ENCODE data around the gene SPEM2. TPM values are rescaled to one million over a fixed set of nuclear protein-coding genes. Genes with fewer than 3 reads are reported as not detected.
A peak's percentile ranks its signal among the peaks of the same experiment; 100 is the strongest.

The SPEM2 gene
- total RNA-seq, 1 donor = not detected

DNA sequence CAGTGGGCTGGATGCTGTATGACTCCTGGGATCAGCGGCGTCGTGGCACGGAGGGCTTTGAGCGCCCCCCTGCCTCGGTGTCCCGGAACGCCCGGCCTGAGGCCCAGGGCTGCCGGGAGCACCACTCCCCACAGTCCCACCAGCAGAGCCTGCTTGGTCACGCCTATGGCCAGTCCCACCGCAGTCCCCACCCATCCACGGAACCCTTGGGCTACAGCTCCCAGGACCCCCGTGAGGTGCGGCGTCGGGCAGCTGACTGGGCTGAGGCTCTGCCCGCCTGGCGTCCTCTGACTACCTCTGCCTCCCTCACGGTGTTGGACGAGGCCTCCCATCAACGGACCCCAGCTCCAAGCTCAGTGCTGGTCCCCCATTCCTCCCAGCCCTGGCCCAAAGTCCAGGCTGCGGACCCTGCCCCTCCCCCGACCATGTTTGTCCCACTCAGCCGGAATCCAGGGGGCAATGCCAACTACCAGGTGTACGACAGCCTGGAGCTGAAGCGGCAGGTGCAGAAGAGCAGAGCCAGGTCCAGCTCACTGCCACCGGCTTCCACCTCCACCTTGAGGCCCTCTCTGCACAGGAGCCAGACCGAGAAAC, 1.6 kb downstream of the SPEM2 start:
- Histone ChIP-seq H3K4me1 (ENCODE audit: insufficient read depth, low read length) (no peaks in the 10 kb centered on the region), H3K4me3 (ENCODE audit: low read length) (no peak overlapping the region), H3K27me3 (ENCODE audit: insufficient read depth, low read length) (no peaks in the 10 kb centered on the region), H3K9me3 (ENCODE audit: low read depth, low read length) (no peaks in the 10 kb centered on the region)

DNA sequence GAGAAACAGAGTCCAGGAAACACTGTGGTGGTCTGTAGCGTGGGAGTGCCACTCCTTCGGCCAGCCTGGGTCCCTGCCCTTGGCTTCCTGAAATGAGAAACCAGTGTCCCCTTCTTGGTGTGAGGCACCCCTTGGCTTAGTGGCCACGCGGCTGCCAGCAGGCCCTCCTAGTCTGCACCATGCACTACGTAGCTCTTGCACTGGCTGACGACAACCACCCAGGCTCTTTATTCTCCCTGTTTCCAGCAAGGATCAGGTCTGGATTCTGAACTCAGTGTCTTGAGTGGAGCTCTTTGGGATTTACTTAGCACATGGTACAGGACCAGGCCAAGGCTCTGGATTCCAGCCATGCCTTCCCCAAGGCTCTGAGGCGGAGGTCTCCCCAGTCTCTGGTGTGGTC, 2.1 kb downstream of the SPEM2 start:
- no peaks in the 10 kb centered on the region for H3K27me3 ChIP-seq (ENCODE audit: insufficient read depth, low read length)
- no peak overlapping the region for H3K4me3 ChIP-seq (ENCODE audit: low read length)
- no peaks in the 10 kb centered on the region for H3K4me1 ChIP-seq (ENCODE audit: insufficient read depth, low read length)
- H3K9me3 ChIP-seq (ENCODE audit: low read depth, low read length) = no peaks in the 10 kb centered on the region

DNA sequence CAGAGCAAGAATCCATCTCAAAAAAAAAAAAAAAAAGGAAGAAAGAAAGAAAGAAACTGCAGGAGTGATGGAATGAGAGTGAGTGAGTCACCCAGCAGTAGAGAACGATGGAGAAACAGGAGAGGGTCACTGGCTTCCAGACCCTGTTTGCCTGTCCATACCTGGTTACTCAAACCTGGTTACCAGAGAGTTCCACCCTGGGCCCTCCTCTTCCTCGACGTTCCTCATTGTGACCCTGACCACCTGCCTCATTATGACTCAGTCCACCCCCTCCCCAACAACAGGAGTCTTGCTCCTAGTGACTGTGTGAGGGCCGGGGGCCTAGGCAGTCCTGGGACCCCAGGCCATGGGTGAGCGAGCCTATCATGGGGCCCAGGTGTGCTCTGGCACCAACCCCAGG, 3.1 kb downstream of the SPEM2 start, which contains the start of gene SPEM3:
TSS of gene SPEM3 (plus strand) at position 301 of the 400 bp plus-strand sequence. CDS start at position 347, 46 bp downstream.
- Histone ChIP-seq H3K4me1 (ENCODE audit: insufficient read depth, low read length) (no peaks in the 10 kb centered on the region), H3K9me3 (ENCODE audit: low read depth, low read length) (no peaks in the 10 kb centered on the region), H3K4me3 (ENCODE audit: low read length) (no peak within 1 kb of the TSS), H3K27me3 (ENCODE audit: insufficient read depth, low read length) (no peaks in the 10 kb centered on the region)

DNA sequence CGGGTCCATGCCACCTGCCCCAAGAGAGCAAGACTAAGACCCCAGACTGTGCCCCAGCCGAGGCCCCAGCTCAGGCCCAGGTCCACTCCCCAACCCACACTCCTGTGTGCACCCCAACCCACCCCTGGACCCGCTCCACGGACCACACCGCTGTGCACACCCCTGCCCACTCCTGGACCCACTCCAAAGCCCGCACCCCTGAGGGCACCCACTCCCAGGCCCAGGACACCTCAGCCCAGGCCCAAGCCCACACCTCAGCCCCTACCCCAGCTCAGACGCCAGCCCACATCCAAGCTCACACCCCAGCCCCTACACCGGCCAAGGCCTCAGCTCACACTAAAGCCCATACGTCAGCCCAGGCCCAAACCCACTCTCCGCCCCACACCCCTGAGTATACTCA, 4.3 kb downstream of the SPEM2 start:
- no peak overlapping the region for H3K4me3 ChIP-seq (ENCODE audit: low read length)
- H3K4me1 ChIP-seq (ENCODE audit: insufficient read depth, low read length) = peaks cover 1% of the 10 kb centered on the region

DNA sequence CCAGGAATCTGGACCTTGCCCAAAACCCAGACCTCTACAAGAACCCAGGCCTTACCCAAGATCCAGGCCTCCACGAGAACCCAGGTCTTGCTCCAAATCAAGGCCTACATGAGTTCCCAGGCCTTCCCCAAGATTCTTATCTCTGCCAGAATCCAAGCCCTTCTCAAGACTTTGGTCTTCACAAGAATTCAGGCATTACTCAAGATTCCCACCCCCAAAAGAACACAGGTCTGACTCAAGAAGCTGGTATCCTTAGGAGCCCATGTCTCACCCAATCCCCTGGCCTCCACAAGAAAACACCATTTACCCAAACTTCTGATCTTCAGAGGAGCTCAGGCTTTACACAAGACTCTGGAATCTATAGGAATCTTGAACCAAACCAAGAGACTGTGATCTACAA, 5.8 kb downstream of the SPEM2 start:
- Histone ChIP-seq H3K9me3 (ENCODE audit: low read depth, low read length) (no peaks in the 10 kb centered on the region), H3K4me3 (ENCODE audit: low read length) (no peak overlapping the region)

More for the DNA sequence above, 4.3 kb downstream of the SPEM2 start:
- Histone ChIP-seq H3K27me3 (ENCODE audit: insufficient read depth, low read length) (no peaks in the 10 kb centered on the region), H3K9me3 (ENCODE audit: low read depth, low read length) (no peaks in the 10 kb centered on the region)

DNA sequence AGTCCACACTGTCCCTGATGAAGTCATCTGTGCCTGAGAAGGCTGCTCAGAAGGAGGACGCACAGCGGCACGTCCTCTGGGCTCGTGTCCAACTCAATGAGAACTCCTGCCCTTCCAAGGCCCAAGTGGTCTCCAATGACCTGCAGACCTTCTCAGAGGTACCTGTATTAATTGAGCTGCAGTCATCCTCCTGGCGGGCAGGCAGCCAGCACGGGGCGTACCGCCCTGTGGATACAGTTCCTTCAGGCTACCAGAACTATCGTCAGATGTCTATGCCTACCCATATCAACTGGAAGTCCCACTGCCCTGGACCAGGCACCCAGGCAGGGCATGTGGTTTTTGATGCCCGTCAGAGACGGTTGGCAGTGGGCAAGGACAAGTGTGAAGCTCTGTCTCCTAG, 6.9 kb downstream of the SPEM2 start:
- H3K4me3 ChIP-seq (ENCODE audit: low read length) = no peak overlapping the region

More for the DNA sequence above, 5.8 kb downstream of the SPEM2 start:
- Histone ChIP-seq H3K27me3 (ENCODE audit: insufficient read depth, low read length) (no peaks in the 10 kb centered on the region), H3K4me1 (ENCODE audit: insufficient read depth, low read length) (peaks cover 7% of the 10 kb centered on the region)

DNA sequence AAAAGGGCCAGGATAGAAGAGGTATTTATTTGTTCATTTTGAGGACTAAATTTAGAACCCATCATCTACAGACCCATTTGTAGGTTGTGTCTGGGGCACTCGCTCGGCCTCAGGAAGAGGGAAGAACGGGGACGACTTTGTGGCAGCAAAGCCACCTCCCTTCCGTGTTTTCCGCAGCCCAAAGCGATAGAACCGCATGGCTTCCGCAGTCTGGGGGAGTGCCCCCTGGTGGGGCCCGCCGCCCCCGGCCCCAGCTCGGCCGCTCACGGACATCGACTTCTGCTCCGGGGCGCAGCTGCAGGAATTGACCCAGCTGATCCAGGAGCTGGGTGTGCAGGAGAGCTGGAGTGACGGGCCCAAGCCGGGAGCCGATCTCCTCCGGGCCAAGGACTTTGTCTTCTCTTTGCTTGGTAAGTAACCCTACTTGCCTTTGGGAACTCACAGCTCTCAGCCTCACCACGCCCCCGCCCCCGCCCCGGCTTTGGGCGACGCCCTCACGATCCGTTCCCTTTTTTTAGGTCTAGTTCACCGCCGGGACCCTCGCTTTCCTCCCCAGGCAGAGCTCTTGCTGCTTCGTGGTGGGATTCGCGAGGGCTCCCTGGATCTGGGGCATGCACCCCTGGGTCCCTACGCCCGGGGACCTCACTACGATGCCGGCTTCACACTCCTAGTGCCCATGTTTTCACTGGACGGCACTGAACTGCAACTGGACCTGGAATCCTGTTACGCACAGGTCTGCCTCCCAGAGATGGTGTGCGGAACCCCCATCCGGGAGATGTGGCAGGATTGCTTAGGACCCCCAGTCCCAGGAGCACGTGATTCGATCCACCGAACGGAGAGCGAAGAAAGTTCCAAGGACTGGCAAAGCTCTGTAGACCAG, 10.5 kb downstream of the SPEM2 start:
- Histone ChIP-seq H3K4me3 (ENCODE audit: low read length) (peak overlapping the region; percentile 44), H3K27me3 (ENCODE audit: insufficient read depth, low read length) (peaks cover 24% of the 10 kb centered on the region), H3K9me3 (ENCODE audit: low read depth, low read length) (no peaks in the 10 kb centered on the region), H3K4me1 (ENCODE audit: insufficient read depth, low read length) (peaks cover 53% of the 10 kb centered on the region)

More for the DNA sequence above, 6.9 kb downstream of the SPEM2 start:
- H3K9me3 ChIP-seq (ENCODE audit: low read depth, low read length) = no peaks in the 10 kb centered on the region
- H3K4me1 ChIP-seq (ENCODE audit: insufficient read depth, low read length) = peaks cover 18% of the 10 kb centered on the region
- H3K27me3 ChIP-seq (ENCODE audit: insufficient read depth, low read length) = no peaks in the 10 kb centered on the region

DNA sequence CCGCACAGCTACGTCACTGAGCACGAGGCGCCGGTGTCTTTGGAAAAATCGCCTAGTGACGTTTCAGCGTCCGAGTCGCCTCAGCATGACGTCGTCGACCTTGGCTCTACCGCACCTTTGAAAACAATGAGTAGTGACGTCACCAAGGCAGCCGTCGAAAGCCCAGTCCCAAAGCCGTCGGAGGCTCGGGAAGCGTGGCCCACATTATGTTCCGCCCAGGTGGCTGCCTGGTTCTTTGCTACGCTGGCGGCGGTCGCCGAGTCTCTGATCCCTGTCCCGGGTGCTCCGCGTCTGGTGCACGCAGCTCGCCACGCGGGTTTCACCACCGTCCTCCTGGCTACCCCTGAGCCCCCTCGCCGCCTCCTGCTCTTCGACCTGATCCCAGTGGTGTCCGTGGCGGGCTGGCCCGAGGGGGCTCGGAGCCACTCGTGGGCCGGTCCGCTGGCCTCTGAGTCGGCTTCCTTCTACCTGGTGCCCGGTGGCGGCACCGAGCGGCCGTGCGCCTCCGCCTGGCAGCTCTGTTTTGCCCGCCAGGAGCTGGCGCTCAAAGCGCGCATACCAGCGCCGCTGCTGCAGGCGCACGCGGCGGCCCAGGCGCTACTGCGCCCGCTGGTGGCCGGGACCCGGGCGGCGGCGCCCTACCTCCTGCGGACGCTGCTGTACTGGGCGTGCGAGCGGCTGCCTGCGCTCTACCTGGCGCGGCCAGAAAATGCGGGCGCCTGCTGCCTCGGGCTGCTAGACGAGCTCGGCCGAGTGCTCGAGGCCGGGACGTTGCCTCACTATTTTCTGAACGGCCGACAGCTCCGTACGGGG, 11.3 kb downstream of the SPEM2 start:
- H3K4me1 ChIP-seq (ENCODE audit: insufficient read depth, low read length) = peaks cover 55% of the 10 kb centered on the region
- H3K9me3 ChIP-seq (ENCODE audit: low read depth, low read length) = no peaks in the 10 kb centered on the region
- peak overlapping the region; percentile 44 for H3K4me3 ChIP-seq (ENCODE audit: low read length)
- H3K27me3 ChIP-seq (ENCODE audit: insufficient read depth, low read length) = peaks cover 32% of the 10 kb centered on the region

DNA sequence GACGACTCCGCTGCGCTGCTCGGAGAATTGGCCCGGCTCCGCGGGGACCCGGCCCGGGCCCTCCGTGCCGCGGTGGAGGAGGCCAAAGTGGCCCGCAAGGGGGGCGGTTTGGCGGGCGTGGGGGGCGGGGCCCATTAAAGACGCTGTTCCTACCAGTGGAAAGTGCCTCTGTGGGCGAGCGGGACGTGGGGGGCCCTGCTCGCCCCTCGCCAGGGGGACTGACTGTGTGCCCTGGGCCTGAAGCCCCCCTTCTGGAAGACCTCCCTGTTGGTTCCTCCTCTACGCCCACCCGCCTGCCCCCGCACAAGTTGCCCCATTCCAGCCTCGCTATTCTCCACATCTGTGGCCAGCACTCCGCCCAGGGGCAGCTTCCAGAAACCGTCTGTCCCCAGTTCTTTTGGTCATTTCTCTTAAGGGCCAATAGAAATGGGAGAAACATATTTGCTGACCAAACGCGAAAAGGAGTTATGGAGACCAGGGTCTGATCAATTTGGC, 12.0 kb downstream of the SPEM2 start:
- Histone ChIP-seq H3K27me3 (ENCODE audit: insufficient read depth, low read length) (peaks cover 36% of the 10 kb centered on the region), H3K4me1 (ENCODE audit: insufficient read depth, low read length) (peaks cover 55% of the 10 kb centered on the region), H3K9me3 (ENCODE audit: low read depth, low read length) (no peaks in the 10 kb centered on the region), H3K4me3 (ENCODE audit: low read length) (no peak overlapping the region)

DNA sequence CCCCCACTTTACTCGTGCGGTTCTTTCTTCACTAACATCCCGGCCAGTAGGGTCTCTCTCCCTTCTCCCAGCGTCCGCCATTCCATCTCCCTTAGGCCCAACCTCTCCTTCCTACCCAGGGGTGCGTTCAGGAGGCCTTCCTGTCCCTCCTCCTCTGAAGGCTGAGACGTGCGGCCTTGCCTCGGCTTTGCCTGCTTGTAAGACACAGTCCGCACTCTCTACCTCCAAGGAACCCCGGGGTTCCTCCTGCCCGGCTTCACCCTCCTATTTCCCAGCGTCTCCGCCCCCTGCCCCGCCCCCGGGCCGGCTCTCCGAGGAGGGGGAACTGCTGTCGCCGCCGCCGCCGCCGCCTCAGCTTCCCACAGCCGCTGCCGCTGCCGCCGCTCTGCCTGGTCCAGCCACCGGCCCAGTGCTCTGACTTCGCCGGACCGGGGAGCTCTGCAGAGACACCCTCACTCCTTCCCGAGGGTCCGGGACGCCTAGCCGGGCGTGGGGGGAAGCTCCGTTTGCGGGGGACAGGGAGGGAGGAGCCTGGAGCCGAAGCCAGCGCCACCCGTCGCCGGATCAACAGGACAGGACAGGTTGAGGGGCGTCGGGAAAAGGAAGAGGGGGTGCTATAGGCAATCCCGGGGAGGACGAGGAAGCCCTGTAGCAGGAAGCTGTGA, 12.7 kb downstream of the SPEM2 start:
- Histone ChIP-seq H3K4me3 (ENCODE audit: low read length) (peak overlapping the region; percentile 9), H3K27me3 (ENCODE audit: insufficient read depth, low read length) (peaks cover 38% of the 10 kb centered on the region), H3K9me3 (ENCODE audit: low read depth, low read length) (no peaks in the 10 kb centered on the region), H3K4me1 (ENCODE audit: insufficient read depth, low read length) (peaks cover 55% of the 10 kb centered on the region)

DNA sequence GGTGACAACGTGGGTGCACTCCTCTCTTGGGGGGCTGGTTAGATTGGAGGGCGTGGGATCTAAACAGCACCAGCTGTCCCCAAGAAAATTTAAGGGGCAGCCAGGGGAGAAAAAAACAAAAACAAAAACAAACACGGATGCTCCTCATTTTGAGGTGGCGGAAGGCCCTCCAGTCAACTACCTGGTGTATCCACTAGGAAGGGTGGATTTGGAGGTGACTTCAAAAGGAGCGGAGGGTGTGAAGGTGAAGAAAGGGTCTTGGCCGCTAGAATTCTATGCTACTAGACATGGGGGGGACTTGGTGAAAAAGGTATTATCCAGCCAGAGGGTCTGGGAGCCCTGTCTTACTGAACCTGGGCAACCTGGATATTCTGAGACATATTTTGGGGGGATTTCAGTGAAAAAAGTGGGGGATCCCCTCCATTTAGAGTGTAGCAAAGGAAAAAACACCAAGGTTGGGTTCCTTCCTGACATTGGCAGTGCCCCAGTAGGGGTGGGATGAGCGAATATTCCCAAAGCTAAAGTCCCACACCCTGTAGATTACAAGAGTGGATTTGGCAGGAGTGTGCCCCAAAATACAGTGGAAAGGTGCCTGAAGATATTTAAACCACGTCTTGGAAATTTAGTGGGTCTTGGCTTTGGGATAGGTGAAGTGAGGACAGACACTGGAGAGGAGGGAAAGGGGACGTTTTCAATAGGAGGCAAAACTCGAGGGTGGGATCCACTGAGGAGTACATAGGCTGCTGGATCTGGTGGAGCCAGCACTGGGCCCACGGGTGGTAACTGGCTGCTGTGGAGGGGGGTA, 13.4 kb downstream of the SPEM2 start:
- Histone ChIP-seq H3K4me1 (ENCODE audit: insufficient read depth, low read length) (peaks cover 55% of the 10 kb centered on the region), H3K27me3 (ENCODE audit: insufficient read depth, low read length) (peaks cover 39% of the 10 kb centered on the region), H3K4me3 (ENCODE audit: low read length) (no peak overlapping the region), H3K9me3 (ENCODE audit: low read depth, low read length) (no peaks in the 10 kb centered on the region)

DNA sequence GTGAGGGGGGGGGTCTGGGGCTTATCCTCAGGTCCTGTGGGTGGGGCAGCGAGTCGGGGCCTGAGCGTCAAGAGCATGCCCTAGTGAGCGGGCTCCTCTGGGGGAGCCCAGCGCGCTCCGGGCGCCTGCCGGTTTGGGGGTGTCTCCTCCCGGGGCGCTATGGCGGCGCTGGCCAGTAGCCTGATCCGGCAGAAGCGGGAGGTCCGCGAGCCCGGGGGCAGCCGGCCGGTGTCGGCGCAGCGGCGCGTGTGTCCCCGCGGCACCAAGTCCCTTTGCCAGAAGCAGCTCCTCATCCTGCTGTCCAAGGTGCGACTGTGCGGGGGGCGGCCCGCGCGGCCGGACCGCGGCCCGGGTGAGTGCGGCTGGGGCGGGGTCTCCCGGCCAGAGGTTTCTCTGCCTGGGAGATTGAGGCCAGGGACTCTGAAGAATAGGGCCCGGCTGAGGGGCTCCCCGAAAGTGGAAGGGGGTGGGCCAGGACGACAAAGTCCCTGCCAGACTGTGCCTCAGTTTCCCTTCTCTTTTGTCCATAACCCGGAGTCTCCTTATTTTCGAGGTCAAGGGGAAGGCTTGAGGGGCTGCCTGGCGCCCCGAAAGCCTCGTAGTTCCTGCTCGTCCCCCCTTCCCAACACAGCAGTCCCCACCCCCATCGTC, 14.2 kb downstream of the SPEM2 start, which contains the start of gene FGF11:
TSS of gene FGF11 (plus strand) at position 51 of the 651 bp plus-strand sequence. CDS start at position 160, 109 bp downstream.
- H3K4me3 ChIP-seq (ENCODE audit: low read length) = peak within 1 kb of the TSS; percentile 9
- H3K4me1 ChIP-seq (ENCODE audit: insufficient read depth, low read length) = peaks cover 56% of the 10 kb centered on the region
- no peaks in the 10 kb centered on the region for H3K9me3 ChIP-seq (ENCODE audit: low read depth, low read length)
- peaks cover 46% of the 10 kb centered on the region for H3K27me3 ChIP-seq (ENCODE audit: insufficient read depth, low read length)

DNA sequence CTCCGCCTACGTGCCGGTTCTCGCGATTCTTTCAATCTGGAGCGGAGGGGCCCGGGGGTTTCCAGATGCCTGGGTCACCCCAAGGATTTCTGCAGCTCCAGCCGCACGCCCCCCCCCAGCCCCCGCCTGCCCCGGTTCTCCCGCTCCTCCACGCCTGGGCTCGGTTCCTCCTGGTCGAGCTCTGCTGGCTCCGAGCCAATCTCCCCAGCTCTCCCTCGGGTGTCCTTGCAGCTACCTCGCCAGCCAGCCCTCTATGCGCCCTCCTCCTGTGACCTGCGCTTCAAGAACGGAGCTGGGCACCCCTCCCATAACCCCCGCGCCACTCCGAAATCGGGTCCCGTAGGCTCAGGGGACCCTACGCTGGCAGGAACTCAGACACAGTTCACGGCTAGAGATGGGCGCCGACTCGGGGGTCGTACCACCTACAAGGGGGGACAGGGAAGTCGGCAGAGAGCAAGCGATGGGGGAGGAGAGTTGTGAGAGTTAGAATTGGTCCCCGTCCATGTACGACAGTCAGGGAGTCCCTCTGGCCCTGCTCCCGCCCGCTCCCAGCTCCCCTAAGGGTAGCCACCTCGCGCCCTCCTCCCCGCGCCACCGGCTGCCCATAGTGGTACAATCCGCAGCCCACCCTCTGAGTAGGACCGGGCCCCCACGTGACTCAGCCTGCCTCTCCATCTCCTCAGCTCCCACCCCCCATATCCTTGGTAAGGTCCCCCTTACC, 14.9 kb downstream of the SPEM2 start:
- no peak overlapping the region for H3K4me3 ChIP-seq (ENCODE audit: low read length)

More for the DNA sequence above, 14.9 kb downstream of the SPEM2 start:
- Histone ChIP-seq H3K9me3 (ENCODE audit: low read depth, low read length) (no peaks in the 10 kb centered on the region), H3K27me3 (ENCODE audit: insufficient read depth, low read length) (peaks cover 51% of the 10 kb centered on the region), H3K4me1 (ENCODE audit: insufficient read depth, low read length) (peaks cover 59% of the 10 kb centered on the region)
